ENCODE measurements around the gene NEURL4. TPM values are rescaled to one million over a fixed set of nuclear protein-coding genes. Genes with fewer than 3 reads are reported as not detected.
A peak's percentile ranks its signal among the peaks of the same experiment; 100 is the strongest.

Gene NEURL4
- polyA plus RNA-seq, 1 of the 3 experiments (the other 2 are of a cell fraction): 22.1 TPM

DNA sequence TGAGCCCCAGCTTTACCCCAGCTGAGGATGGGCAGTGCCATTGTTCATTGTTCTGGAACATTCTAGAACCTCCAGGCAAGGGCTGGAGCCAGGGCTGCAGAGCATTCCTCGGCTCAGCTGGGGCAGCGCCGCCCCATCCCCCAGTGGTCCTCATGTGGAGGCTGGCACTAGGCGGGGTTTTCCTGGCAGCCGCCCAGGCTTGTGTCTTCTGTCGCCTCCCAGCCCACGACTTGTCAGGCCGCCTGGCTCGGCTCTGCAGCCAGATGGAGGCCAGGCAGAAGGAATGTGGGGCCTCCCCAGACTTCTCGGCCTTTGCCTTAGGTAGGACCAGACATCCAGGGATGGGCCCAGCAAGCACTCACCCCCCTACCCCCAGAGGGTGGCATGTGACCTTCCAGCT is 25.9 kb upstream of the NEURL4 start, which contains the start of gene TMEM95:
Gene TMEM95 (plus strand): TSS at position 104 of the 400 bp plus-strand sequence. CDS start 49 bp downstream, at position 153.
- Histone ChIP-seq H2AFZ (ENCODE audit: low read depth) (no peak within 1 kb of the TSS), H3F3A (replicated peaks; ENCODE audit: insufficient read depth) (peaks cover 5% of the 10 kb centered on the region), H3K9me2 (no peaks in the 10 kb centered on the region), H3K27me3 (ENCODE audit: insufficient read depth) (no peaks in the 10 kb centered on the region), H3K9ac (no peak within 1 kb of the TSS), H3K27ac (ENCODE audit: low read depth in 2 of 2, low read length in 1 of 2) (peak within 1 kb of the TSS in 1 of 2 experiments; percentile 29; a peak in 1 of 4 replicates), H4K20me1 (ENCODE audit: insufficient read depth) (no peaks in the 10 kb centered on the region), H3K9me3 (no peaks in the 10 kb centered on the region), H3K4me2 (peak within 1 kb of the TSS; percentile 100), H3K36me3 (replicated peaks in 1 of 2; ENCODE audit: control insufficient read depth in 1 of 2, insufficient read depth in 2 of 2, low read length in 1 of 2) (no peaks in the 10 kb centered on the region), H3K4me1 (ENCODE audit: control insufficient read depth in 1 of 2, insufficient read depth in 2 of 2, low read depth in 1 of 2, low read length in 1 of 2) (peaks cover 13 to 44% of the 10 kb centered on the region in 2 experiments; a peak in 2 of 4 replicates), H3K4me3 (ENCODE audit: low read depth in 2 of 2, low read length in 1 of 2) (peak within 1 kb of the TSS in 1 of 2 experiments; percentile 7; a peak in 2 of 4 replicates), H3K79me2 (ENCODE audit: insufficient read depth) (peaks cover 38% of the 10 kb centered on the region)
- TF ChIP-seq JUND (IDR thresholded peaks at IDR 0.05) (no peak), NFIC (IDR thresholded peaks at IDR 0.05; ENCODE audit: borderline replicate concordance) (peak; percentile 25; the same call in 1 of the 2 replicates), CHD2 (IDR thresholded peaks at IDR 0.05; ENCODE audit: low read length, partially characterized antibody) (peak; percentile 66), EP300 (IDR thresholded peaks at IDR 0.05; ENCODE audit: borderline replicate concordance in 1 of 2, low read depth in 1 of 2, low read length in 1 of 2) (peak in 1 of 2 experiments; percentile 88; a peak in 2 of 4 replicates), FOXJ3 (CRISPR knock-in tag; IDR thresholded peaks at IDR 0.05) (no peak), POLR2AphosphoS5 (IDR thresholded peaks at IDR 0.05; ENCODE audit: low read depth, low read length) (0 out of 2 replicates have a peak, but pooled peaks have one; percentile 15), MXI1 (IDR thresholded peaks at IDR 0.05; ENCODE audit: low read depth, low read length) (0 out of 2 replicates have a peak, but pooled peaks have one; percentile 31), RAD21 (IDR thresholded peaks at IDR 0.05; ENCODE audit: low read length) (no peak)
- ChIA-PET POLR2A (interaction anchor here (0.9 to 2.0 kb wide), 2 partner anchors 25 to 206 kb away, joined by 3 to 5 read pairs; no protein-coding TSS in a partner anchor), CTCF (interaction anchor here (0.8 to 5.2 kb wide), 17 partner anchors 10 to 333 kb away, joined by 3 to 52 read pairs (median 16); partner anchors contain the start of genes NEURL4, NLGN2, PLSCR3 and POLR2A)
- WGBS (ENCODE audit: low lambda C conversion rate): no CpG with 5 or more reads among the region's 10 CpGs
- DNase-seq: no peak

DNA sequence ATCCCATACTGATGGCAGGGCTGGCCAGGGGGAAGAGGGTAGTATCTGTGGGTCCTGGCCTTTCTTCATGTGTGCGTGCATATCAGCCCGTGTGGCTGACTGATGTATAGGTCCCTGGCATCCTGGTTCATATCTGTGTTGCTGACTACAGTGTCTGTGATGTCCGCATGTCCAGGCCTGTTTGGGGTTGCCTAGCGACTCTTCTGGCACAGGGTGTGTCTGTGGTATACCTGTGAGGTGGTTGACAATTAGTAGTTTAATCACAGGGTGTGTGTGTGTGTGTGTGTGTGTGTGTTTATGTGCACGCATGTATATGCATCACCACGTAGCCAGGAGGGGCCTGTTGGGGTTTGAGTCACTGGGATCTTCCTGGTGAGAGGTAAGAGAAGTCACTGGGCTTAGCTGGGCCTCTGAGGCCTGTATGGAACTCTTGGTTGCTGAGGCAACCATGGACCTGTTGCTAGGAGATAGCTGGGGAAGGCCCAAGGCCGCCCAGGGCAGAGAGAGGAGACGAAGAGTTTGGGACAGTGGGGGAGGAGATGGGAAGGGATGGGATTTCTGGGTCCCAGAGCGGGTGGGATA is 25.2 kb upstream of the NEURL4 start:
- Histone ChIP-seq H3F3A (replicated peaks; ENCODE audit: insufficient read depth) (peaks cover 11% of the 10 kb centered on the region), H4K20me1 (ENCODE audit: insufficient read depth) (no peaks in the 10 kb centered on the region; the same call in 1 of the 2 replicates), H3K9me3 (no peaks in the 10 kb centered on the region), H3K4me1 (ENCODE audit: control insufficient read depth in 1 of 2, insufficient read depth in 2 of 2, low read depth in 1 of 2, low read length in 1 of 2) (peaks cover 19 to 48% of the 10 kb centered on the region in 2 experiments; a peak in 2 of 4 replicates), H3K4me2 (peak overlapping the region; percentile 100), H3K36me3 (replicated peaks in 1 of 2; ENCODE audit: control insufficient read depth in 1 of 2, insufficient read depth in 2 of 2, low read length in 1 of 2) (no peaks in the 10 kb centered on the region), H3K27ac (ENCODE audit: low read depth in 2 of 2, low read length in 1 of 2) (no peak overlapping the region; a peak in 1 of 4 replicates), H2AFZ (ENCODE audit: low read depth) (no peak overlapping the region), H3K9ac (no peak overlapping the region), H3K27me3 (ENCODE audit: insufficient read depth) (no peaks in the 10 kb centered on the region), H3K4me3 (ENCODE audit: low read depth in 2 of 2, low read length in 1 of 2) (peak overlapping the region in 1 of 2 experiments; percentile 7; a peak in 1 of 4 replicates), H3K79me2 (ENCODE audit: insufficient read depth) (peaks cover 38% of the 10 kb centered on the region), H3K9me2 (no peaks in the 10 kb centered on the region)
- TF ChIP-seq PBX3 (IDR thresholded peaks at IDR 0.05) (no peak), NRF1 (IDR thresholded peaks at IDR 0.05; ENCODE audit: low read depth, low read length) (no peak), RCOR1 (IDR thresholded peaks at IDR 0.05; ENCODE audit: low read length) (no peak), GABPA (IDR thresholded peaks at IDR 0.05; ENCODE audit: low read depth) (no peak), USF2 (IDR thresholded peaks at IDR 0.05; ENCODE audit: borderline replicate concordance, low read depth, low read length) (no peak), YY1 (IDR thresholded peaks at IDR 0.05; ENCODE audit: low read depth) (no peak), JUND (IDR thresholded peaks at IDR 0.05) (no peak), FOXJ3 (CRISPR knock-in tag; IDR thresholded peaks at IDR 0.05) (no peak), NFIC (IDR thresholded peaks at IDR 0.05; ENCODE audit: borderline replicate concordance) (no peak), RFX5 (IDR thresholded peaks at IDR 0.05; ENCODE audit: low read length) (no peak), ZBTB33 (IDR thresholded peaks at IDR 0.05; ENCODE audit: borderline replicate concordance, low read depth) (no peak), RXRA (IDR thresholded peaks at IDR 0.05; ENCODE audit: borderline replicate concordance, low read depth) (no peak), ELF1 (IDR thresholded peaks at IDR 0.05) (no peak), CHD2 (IDR thresholded peaks at IDR 0.05; ENCODE audit: low read length, partially characterized antibody) (no peak), RAD21 (IDR thresholded peaks at IDR 0.05; ENCODE audit: low read length) (no peak), TEAD4 (IDR thresholded peaks at IDR 0.05; ENCODE audit: borderline replicate concordance, insufficient read depth) (no peak)
- TF ChIP-seq, protein P1, sequence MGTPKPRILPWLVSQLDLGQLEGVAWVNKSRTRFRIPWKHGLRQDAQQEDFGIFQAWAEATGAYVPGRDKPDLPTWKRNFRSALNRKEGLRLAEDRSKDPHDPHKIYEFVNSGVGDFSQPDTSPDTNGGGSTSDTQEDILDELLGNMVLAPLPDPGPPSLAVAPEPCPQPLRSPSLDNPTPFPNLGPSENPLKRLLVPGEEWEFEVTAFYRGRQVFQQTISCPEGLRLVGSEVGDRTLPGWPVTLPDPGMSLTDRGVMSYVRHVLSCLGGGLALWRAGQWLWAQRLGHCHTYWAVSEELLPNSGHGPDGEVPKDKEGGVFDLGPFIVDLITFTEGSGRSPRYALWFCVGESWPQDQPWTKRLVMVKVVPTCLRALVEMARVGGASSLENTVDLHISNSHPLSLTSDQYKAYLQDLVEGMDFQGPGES (IDR thresholded peaks at IDR 0.05; ENCODE audit: low read depth, low read length): no peak
- ChIA-PET POLR2A (interaction anchor here (2.0 kb wide), 1 partner anchor 25 kb away, joined by 5 read pairs; no protein-coding TSS in a partner anchor), CTCF (interaction anchor here (0.7 to 5.2 kb wide), 10 partner anchors 11 to 333 kb away, joined by 3 to 52 read pairs (median 22); partner anchors contain the start of genes NLGN2, SENP3, SOX15 and TP53)
- WGBS (ENCODE audit: low lambda C conversion rate): 84% methylated on average over 9 of the region's 9 CpGs
- no peak for DNase-seq

Measured in SK-N-SH (cell line).